A673 (cell line): ENCODE results near the gene RFPL4A. TPM values are rescaled to one million over a fixed set of nuclear protein-coding genes. Genes with fewer than 3 reads are reported as not detected.
"Not testable (repeated sequence)": the region's sequence is repeated elsewhere in the genome, so short reads cannot be mapped to it uniquely, and the experiment has no call there.

Experiments
- BruUV-seq: library from RNA; stranded (reverse); fragments of 400-500 nt; replicated peaks from 2 replicates; lab custom pipeline; 2021; lab: Mats Ljungman, UMichigan
- CTCF ChIA-PET: fragments of 300-600 bp; sonication (Branson Sonifier 250); formaldehyde crosslinking; loops from one replicate; lab custom pipeline; 2022; ENCODE audit warnings: antibody characterized with exemption; lab: Charles Lee
- POLR2A ChIA-PET: fragments of 300-600 bp; sonication (Branson Sonifier 250); formaldehyde crosslinking; loops from one replicate; lab custom pipeline; 2022; ENCODE audit warnings: antibody characterized with exemption; ENCODE audit not compliant: low non-redundant PET; lab: Charles Lee
- DNase-seq: peaks from one replicate; pipeline ENCODE4 v3.0.0-alpha.2; 2015; ENCODE audit warnings: low spot score
- H3K27ac ChIP-seq: fragments of 200-600 bp; sonication (generic); 2 replicates; pipeline ENCODE4 v1.5.1; 2016; ENCODE audit warnings: mixed run types, low read depth, mild to moderate bottlenecking, mixed read lengths, antibody characterized with exemption, low read length; ENCODE audit not compliant: poor library complexity, severe bottlenecking
- H3K27me3 ChIP-seq: fragments of 200-600 bp; sonication (generic); replicated peaks from 2 replicates; pipeline ENCODE4 v1.6.1; 2017; ENCODE audit warnings: mixed run types, low read depth, mild to moderate bottlenecking, mixed read lengths, antibody characterized with exemption, low read length; ENCODE audit not compliant: insufficient read depth, poor library complexity
- H3K36me3 ChIP-seq: fragments of 200-600 bp; sonication (generic); 2 replicates; pipeline ENCODE4 v1.6.1; 2016; ENCODE audit warnings: mixed run types, mild to moderate bottlenecking, mixed read lengths, antibody characterized with exemption, low read length; ENCODE audit not compliant: insufficient read depth, poor library complexity, severe bottlenecking
- H3K4me1 ChIP-seq: fragments of 200-600 bp; sonication (generic); 2 replicates; pipeline ENCODE4 v1.6.1; 2017; ENCODE audit warnings: mixed run types, mild to moderate bottlenecking, mixed read lengths, antibody characterized with exemption, low read length; ENCODE audit not compliant: insufficient read depth, poor library complexity, severe bottlenecking
- H3K4me3 ChIP-seq: fragments of 200-600 bp; sonication (generic); 2 replicates; pipeline ENCODE4 v1.5.1; 2016; ENCODE audit warnings: low read depth, mixed run types, mild to moderate bottlenecking, mixed read lengths, low read length; ENCODE audit not compliant: poor library complexity, severe bottlenecking
- H3K9me3 ChIP-seq: fragments of 200-600 bp; sonication (generic); 2 replicates; pipeline ENCODE4 v1.6.1; 2016; ENCODE audit warnings: mixed run types, low read depth, mild to moderate bottlenecking, mixed read lengths, antibody characterized with exemption, low read length; ENCODE audit not compliant: poor library complexity, severe bottlenecking
- EZH2 ChIP-seq: fragments of 200-600 bp; sonication (generic); IDR thresholded peaks from 2 replicates; pipeline ENCODE4 v1.6.1; 2017; ENCODE audit warnings: borderline replicate concordance, low read depth, mild to moderate bottlenecking, mixed read lengths, antibody characterized with exemption, low read length; ENCODE audit not compliant: poor library complexity, severe bottlenecking
- intact Hi-C: fragments of 100-400 bp; cut with micrococcal nuclease; formaldehyde crosslinking; loops from one replicate; pipeline ENCODE4 v1.10.0; 2022; ENCODE audit not compliant: unreplicated experiment
- total RNA-seq: library from RNA; stranded (reverse); gene quantifications from 2 replicates; pipeline ENCODE4 v1.2.3, GENCODE V29; 2021
- TF ChIP-seq, protein P1 (sequence below): fragments of 300-800, 200-600 bp; sonication (generic); conservative IDR thresholded peaks from 2 replicates; pipeline ENCODE4 v1.5.1; 2017; ENCODE audit warnings: low read depth, mild to moderate bottlenecking, antibody characterized with exemption, low read length, moderate library complexity, mixed read lengths

Gene RFPL4A
- total RNA-seq, 1 experiment from 2014 or later: not detected

DNA sequence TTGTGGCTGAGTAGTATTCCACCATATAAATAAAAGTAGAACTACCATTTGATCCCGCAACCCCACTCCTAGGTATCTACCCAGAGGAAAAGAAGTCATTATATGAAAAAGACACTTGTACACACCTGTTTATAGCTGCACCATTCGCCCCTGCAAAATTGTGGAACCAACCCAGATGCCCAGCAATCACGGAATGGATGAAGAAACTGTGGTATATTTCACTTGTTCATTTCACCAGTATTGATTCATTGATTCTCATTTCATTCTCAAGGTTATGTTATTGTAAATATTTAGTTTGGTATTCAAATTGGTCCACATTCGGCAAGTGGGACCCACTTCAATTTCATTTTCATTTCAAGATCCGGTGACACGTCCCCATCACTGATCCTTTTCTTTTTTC, 8.2 kb upstream of the RFPL4A start:
- Histone ChIP-seq H3K27me3 (peaks cover 32% of the 10 kb centered on the region), H3K4me3 (no peak overlapping the region), H3K4me1 (no peaks in the 10 kb centered on the region), H3K9me3 (no peaks in the 10 kb centered on the region), H3K27ac (no peak overlapping the region), H3K36me3 (no peaks in the 10 kb centered on the region)
- TF ChIP-seq, protein P1, sequence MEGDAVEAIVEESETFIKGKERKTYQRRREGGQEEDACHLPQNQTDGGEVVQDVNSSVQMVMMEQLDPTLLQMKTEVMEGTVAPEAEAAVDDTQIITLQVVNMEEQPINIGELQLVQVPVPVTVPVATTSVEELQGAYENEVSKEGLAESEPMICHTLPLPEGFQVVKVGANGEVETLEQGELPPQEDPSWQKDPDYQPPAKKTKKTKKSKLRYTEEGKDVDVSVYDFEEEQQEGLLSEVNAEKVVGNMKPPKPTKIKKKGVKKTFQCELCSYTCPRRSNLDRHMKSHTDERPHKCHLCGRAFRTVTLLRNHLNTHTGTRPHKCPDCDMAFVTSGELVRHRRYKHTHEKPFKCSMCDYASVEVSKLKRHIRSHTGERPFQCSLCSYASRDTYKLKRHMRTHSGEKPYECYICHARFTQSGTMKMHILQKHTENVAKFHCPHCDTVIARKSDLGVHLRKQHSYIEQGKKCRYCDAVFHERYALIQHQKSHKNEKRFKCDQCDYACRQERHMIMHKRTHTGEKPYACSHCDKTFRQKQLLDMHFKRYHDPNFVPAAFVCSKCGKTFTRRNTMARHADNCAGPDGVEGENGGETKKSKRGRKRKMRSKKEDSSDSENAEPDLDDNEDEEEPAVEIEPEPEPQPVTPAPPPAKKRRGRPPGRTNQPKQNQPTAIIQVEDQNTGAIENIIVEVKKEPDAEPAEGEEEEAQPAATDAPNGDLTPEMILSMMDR: no peak
- TF ChIP-seq EZH2: no peak
- ChIA-PET CTCF (interaction anchor here (0.6 kb wide), 1 partner anchor 50 kb away, joined by 5 read pairs; no protein-coding TSS in a partner anchor), POLR2A (no interaction called here)
- intact Hi-C loops: no loop called here
- no peak for DNase-seq
- BruUV-seq: no TSS peak

DNA sequence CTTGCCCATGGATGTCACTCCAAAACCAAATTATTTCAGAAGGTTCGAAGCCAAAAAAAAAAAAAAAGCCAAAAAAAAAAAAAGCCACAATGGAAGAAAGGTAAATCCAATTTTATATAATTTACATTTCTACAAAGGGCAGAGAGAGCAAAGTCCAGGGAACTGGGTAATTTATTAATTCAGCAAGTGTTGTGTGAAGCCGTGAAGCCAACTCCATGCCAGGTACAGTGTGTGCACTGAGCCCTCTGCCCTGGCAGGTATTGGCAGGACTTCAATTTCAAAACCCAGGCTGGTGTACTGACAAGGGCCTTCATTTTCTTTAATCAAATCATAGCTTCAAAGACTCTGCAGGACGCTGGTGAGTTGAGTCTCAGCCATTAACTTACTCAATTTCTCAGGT, 5.5 kb upstream of the RFPL4A start:
- no TSS peak for BruUV-seq
- H3K27me3 ChIP-seq: peaks cover 43% of the 10 kb centered on the region
- no peak overlapping the region for H3K27ac ChIP-seq
- no peaks in the 10 kb centered on the region for H3K4me1 ChIP-seq
- POLR2A ChIA-PET: no interaction called here
- no peak overlapping the region for H3K4me3 ChIP-seq
- intact Hi-C loops: no loop called here
- CTCF ChIA-PET: no interaction called here
- H3K36me3 ChIP-seq: no peaks in the 10 kb centered on the region
- DNase-seq: no peak
- TF ChIP-seq, protein P1: no peak
- TF ChIP-seq EZH2: no peak
- no peaks in the 10 kb centered on the region for H3K9me3 ChIP-seq

DNA sequence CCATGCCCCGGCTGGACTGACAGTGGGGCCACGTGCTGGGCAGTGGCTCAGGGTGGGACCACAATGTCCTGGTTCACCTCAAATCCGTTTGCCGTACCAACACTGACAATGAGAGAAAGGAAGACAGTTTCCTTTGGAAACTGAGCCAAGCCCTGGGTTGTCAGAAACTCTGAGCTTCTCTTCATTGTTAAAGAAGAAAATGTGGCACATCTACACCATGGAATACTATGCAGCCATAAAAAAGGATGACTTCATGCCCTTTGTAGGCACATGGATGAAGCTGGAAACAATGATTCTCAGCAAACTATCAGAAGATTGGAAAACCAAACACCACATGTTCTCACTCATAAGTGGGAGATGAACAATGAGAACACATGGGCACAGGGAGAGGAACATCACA, 2.1 kb upstream of the RFPL4A start:
- H3K9me3 ChIP-seq: not testable (repeated sequence)

DNA sequence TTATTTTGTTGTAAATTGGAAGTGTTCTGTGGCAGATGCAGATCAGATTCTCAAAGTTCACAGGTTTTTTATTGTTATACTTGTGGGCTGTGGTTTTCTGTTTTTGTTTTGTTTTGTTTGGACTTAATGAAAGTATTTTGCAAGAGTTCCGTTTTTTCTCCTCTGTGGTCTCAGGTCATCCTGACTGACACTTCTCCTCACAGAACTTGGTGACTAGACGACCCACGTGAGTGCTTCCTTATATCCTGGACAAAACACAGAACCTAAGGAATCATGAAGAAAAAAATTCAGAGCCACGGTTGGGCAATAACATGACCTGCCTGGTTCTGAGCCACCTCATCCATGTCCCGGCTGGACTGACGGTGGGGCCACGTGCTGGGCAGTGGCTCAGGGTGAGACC, 7.6 kb downstream of the RFPL4A start:
- Histone ChIP-seq H3K4me3 (no peak overlapping the region), H3K4me1 (no peaks in the 10 kb centered on the region), H3K9me3 (no peaks in the 10 kb centered on the region), H3K27ac (no peak overlapping the region), H3K27me3 (peaks cover 49% of the 10 kb centered on the region), H3K36me3 (no peaks in the 10 kb centered on the region)
- TF ChIP-seq, protein P1: no peak
- TF ChIP-seq EZH2: no peak
- BruUV-seq: no TSS peak
- no peak for DNase-seq
- intact Hi-C loops: no loop called here
- ChIA-PET CTCF (no interaction called here), POLR2A (no interaction called here)

More for the DNA sequence above, 2.1 kb upstream of the RFPL4A start:
- H3K27me3 ChIP-seq: peaks cover 32% of the 10 kb centered on the region
- H3K4me1 ChIP-seq, DNase-seq, H3K36me3 ChIP-seq, BruUV-seq, intact Hi-C loops, CTCF ChIA-PET, H3K27ac ChIP-seq, POLR2A ChIA-PET, H3K4me3 ChIP-seq: not testable (repeated sequence)

DNA sequence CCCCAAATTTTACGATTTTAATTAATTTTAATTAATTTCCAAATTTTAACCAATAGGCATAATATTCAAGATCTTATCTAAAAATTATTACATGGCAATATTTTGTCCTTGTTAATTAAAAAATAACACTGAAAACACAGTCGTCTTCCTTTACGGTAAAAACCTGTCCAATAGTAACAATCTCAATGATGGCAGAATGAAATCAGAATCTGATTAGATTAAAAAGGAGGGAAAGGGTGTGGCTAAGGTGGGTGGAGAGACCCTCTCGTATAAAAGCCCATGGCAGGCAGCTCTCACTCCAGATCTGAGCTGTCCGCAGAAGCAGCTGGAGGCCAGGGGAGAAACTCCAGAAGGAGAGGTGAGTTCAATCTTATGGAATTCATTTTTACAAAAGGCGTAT, 9.9 kb downstream of the RFPL4A start, which contains the start of gene RFPL4AL1:
TSS of gene RFPL4AL1 (plus strand) at position 301 of the 400 bp plus-strand sequence. CDS start 2,687 bp downstream, outside the sequence.
- H3K4me3 ChIP-seq, POLR2A ChIA-PET, H3K4me1 ChIP-seq, intact Hi-C loops, H3K9me3 ChIP-seq, CTCF ChIA-PET, H3K36me3 ChIP-seq, H3K27ac ChIP-seq, DNase-seq, BruUV-seq: not testable (repeated sequence)
- H3K27me3 ChIP-seq: peaks cover 48% of the 10 kb centered on the region
